Ishikawa (cell line): Measurements from ENCODE around the gene ANKRD42.

ENCODE experiments used
- CEBPB ChIP-seq: IDR thresholded peaks from 2 replicates; pipeline ENCODE4 v1.6.1; 2012
- EP300 ChIP-seq: IDR thresholded peaks from 2 replicates; pipeline ENCODE4 v1.6.1; 2012; ENCODE audit warnings: borderline replicate concordance
- MAX ChIP-seq: IDR thresholded peaks from 2 replicates; pipeline ENCODE4 v1.6.1; 2012
- NFIC ChIP-seq: IDR thresholded peaks from 2 replicates; pipeline ENCODE4 v1.6.1; 2012

GRCh38 chr11:83162377-83162776 is 31.1 kb upstream of the ANKRD42 start:
- TF ChIP-seq MAX, result no peak
- no peak for TF ChIP-seq NFIC
- no peak for TF ChIP-seq CEBPB
- TF ChIP-seq EP300, result no peak
